GM12891 (cell line): ENCODE results near the gene STPG1.

ENCODE experiments used
- DNase-seq: peaks from one replicate; pipeline ENCODE4 v3.0.0; 2011; ENCODE audit warnings: low spot score; ENCODE audit not compliant: insufficient read length
- FAIRE-seq: peaks from 2 replicates; lab custom pipeline; 2011; peaks lifted over from hg19 to GRCh38; lab: Jason Lieb, UNC
- PAX5 ChIP-seq: IDR thresholded peaks from 2 replicates; pipeline ENCODE4 v1.6.1; 2011; ENCODE audit warnings: low read length, moderate library complexity, mild to moderate bottlenecking; ENCODE audit not compliant: insufficient read depth, severe bottlenecking
- POLR2A ChIP-seq: IDR thresholded peaks from 2 replicates; pipeline ENCODE4 v1.6.1; 2011; ENCODE audit warnings: low read depth, low read length, control low read depth
- POLR2AphosphoS5 ChIP-seq: IDR thresholded peaks from 2 replicates; pipeline ENCODE4 v1.6.1; 2011; ENCODE audit warnings: low read depth, low read length, control low read depth
- POU2F2 ChIP-seq: IDR thresholded peaks from 2 replicates; pipeline ENCODE4 v1.6.1; 2011; ENCODE audit warnings: low read depth, mild to moderate bottlenecking, control low read depth, low read length, moderate library complexity
- SPI1 ChIP-seq: IDR thresholded peaks from 2 replicates; pipeline ENCODE4 v1.6.1; 2011; ENCODE audit warnings: low read depth, low read length, control low read depth
- TAF1 ChIP-seq: IDR thresholded peaks from 2 replicates; pipeline ENCODE4 v1.6.1; 2011; ENCODE audit warnings: low read depth, low read length, control low read depth

Gene STPG1

GRCh38 chr1:24348196-24348595 is 65.4 kb downstream of the STPG1 start:
- FAIRE-seq: no peak
- DNase-seq: no peak
- no peak for TF ChIP-seq POU2F2
- no peak for TF ChIP-seq POLR2A
- no peak for TF ChIP-seq SPI1
- TF ChIP-seq POLR2AphosphoS5: no peak
- TF ChIP-seq TAF1: no peak
- TF ChIP-seq PAX5: no peak

- FAIRE-seq (no peak), DNase-seq (no peak)
- TF ChIP-seq SPI1 (no peak), POU2F2 (no peak), TAF1 (no peak)
These were observed 66.2 kb downstream of the STPG1 start for GRCh38 chr1:24347159-24347934.

GRCh38 chr1:24345334-24345733 is 68.2 kb downstream of the STPG1 start:
- TF ChIP-seq SPI1: no peak
- TF ChIP-seq POLR2AphosphoS5: no peak
- TF ChIP-seq POLR2A: no peak
- no peak for TF ChIP-seq POU2F2
- TF ChIP-seq PAX5: no peak
- no peak for TF ChIP-seq TAF1
- DNase-seq: no peak
- FAIRE-seq: no peak

- FAIRE-seq (no peak), DNase-seq (no peak)
- TF ChIP-seq POLR2AphosphoS5 (no peak), POU2F2 (no peak), POLR2A (no peak), TAF1 (no peak), SPI1 (no peak), PAX5 (no peak)
These were observed 69.4 kb downstream of the STPG1 start for GRCh38 chr1:24344090-24344742.

GRCh38 chr1:24343412-24344089 is 70.0 kb downstream of the STPG1 start:
- no peak for FAIRE-seq
- no peak for TF ChIP-seq POLR2AphosphoS5
- TF ChIP-seq POLR2A: no peak
- no peak for TF ChIP-seq POU2F2
- TF ChIP-seq TAF1: no peak

GRCh38 chr1:24341260-24341659 is 72.3 kb downstream of the STPG1 start:
- TF ChIP-seq POLR2A (no peak), SPI1 (no peak), TAF1 (no peak), PAX5 (no peak), POU2F2 (no peak), POLR2AphosphoS5 (no peak)
- no peak for DNase-seq
- FAIRE-seq: no peak

More at GRCh38 chr1:24343412-24344089, 70.0 kb downstream of the STPG1 start:
- DNase-seq: no peak

- FAIRE-seq (no peak), DNase-seq (no peak)
- TF ChIP-seq POLR2A (no peak), TAF1 (no peak), POLR2AphosphoS5 (no peak), PAX5 (no peak), POU2F2 (no peak), SPI1 (no peak)
These were observed 72.8 kb downstream of the STPG1 start for GRCh38 chr1:24340770-24341169.

- TF ChIP-seq TAF1: no peak
- no peak for TF ChIP-seq POLR2AphosphoS5
- TF ChIP-seq PAX5: no peak
- no peak for TF ChIP-seq POLR2A
- no peak for TF ChIP-seq POU2F2
- TF ChIP-seq SPI1: no peak
- FAIRE-seq (no peak), DNase-seq (no peak)
These were observed 73.6 kb downstream of the STPG1 start for GRCh38 chr1:24339996-24340395.

GRCh38 chr1:24338447-24338846 is 75.1 kb downstream of the STPG1 start:
- TF ChIP-seq TAF1 (no peak), POLR2AphosphoS5 (no peak), SPI1 (no peak), POU2F2 (no peak), PAX5 (no peak), POLR2A (no peak)
- DNase-seq (no peak), FAIRE-seq (no peak)
